Measurements from ENCODE around the gene CROCC. TPM values are rescaled to one million over a fixed set of nuclear protein-coding genes. Genes with fewer than 3 reads are reported as not detected.

Gene CROCC
- total RNA-seq, 1 donor from 2014 or later: 8.9 TPM

DNA sequence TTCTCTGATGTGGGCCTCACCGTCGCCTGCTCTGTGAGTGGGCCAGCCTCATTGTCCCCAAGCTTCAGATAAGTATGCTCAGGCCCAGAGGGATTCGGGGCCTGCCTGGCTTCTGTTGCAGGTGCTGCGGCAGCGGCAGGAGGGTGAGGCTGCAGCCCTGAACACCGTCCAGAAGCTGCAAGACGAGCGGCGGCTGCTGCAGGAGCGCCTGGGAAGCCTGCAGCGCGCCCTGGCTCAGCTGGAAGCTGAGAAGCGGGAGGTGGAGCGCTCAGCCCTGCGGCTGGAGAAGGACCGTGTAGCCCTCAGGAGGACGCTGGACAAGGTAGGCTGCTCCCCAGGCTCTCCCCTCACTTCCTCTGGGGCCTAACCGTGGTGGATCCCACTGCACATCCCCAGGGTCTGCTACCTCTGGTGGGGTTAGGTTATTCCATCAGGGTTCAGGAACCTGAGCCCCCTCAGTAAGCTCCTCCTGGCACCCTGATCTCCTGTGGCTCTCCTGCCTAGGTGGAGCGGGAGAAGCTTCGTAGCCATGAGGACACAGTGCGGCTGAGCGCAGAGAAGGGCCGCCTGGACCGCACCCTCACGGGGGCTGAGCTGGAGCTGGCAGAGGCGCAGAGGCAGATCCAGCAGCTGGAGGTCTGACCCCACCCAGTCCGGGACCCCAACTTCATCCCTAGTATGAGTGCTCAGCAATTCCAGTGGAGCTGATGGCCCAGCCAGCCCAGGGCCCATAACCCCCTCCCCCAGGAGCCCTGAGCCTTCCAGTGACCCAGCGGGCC lies 48.6 kb downstream of the CROCC start:
- TF ChIP-seq, protein P1, sequence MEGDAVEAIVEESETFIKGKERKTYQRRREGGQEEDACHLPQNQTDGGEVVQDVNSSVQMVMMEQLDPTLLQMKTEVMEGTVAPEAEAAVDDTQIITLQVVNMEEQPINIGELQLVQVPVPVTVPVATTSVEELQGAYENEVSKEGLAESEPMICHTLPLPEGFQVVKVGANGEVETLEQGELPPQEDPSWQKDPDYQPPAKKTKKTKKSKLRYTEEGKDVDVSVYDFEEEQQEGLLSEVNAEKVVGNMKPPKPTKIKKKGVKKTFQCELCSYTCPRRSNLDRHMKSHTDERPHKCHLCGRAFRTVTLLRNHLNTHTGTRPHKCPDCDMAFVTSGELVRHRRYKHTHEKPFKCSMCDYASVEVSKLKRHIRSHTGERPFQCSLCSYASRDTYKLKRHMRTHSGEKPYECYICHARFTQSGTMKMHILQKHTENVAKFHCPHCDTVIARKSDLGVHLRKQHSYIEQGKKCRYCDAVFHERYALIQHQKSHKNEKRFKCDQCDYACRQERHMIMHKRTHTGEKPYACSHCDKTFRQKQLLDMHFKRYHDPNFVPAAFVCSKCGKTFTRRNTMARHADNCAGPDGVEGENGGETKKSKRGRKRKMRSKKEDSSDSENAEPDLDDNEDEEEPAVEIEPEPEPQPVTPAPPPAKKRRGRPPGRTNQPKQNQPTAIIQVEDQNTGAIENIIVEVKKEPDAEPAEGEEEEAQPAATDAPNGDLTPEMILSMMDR (IDR thresholded peaks at IDR 0.05; ENCODE audit: borderline replicate concordance): no peak
- Histone ChIP-seq H3K9me3 (replicated peaks) (no peaks in the 10 kb centered on the region), H3K27ac (replicated peaks) (no peak overlapping the region), H3K27me3 (ENCODE audit: low read depth) (no peaks in the 10 kb centered on the region), H3K36me3 (peaks cover 18% of the 10 kb centered on the region), H3K4me1 (peaks cover 17% of the 10 kb centered on the region), H3K4me3 (no peak overlapping the region)
- no peak for DNase-seq
- intact Hi-C loops (cut with micrococcal nuclease): no loop called here

DNA sequence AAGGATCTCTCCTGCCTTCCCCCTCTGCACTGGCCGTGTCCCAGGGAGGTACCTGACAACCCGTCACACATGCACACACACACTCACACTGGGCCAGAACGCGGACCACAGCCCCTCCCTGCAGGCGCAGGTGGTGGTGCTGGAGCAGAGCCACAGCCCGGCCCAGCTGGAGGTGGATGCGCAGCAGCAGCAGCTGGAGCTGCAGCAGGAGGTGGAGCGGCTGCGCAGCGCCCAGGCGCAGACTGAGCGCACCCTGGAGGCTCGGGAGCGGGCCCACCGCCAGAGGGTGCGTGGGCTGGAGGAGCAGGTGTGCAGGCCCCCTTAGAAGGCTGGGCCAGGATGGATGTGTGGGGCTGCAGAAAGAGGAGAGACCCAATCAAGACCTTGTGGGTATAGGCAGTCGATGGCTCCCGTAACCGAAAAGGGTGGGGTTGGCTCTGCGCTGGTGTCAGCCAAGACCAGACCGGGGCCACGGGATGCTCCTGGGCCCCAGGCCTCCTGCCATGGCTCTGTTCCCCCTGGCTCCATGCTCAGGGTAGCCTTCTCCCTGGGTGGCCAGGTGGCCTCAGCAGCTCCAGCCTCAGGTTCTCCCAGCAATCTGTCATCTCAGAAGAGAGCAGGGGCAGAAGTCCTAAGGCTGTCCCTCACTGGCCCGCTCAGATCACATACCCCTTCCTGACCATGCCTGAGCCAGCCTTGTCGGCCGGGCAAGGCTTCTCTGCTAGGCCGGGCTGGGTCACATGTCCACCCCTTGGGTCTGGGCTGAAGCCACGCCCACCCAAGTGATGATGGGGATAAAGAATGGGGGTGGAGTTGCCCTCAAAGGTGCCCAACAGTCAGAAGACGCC lies 49.8 kb downstream of the CROCC start:
- Histone ChIP-seq H3K27ac (replicated peaks) (no peak overlapping the region), H3K9me3 (replicated peaks) (no peaks in the 10 kb centered on the region)

GRCh38 chr1:16972189-16972895 lies 50.6 kb downstream of the CROCC start:
- no peak for DNase-seq
- intact Hi-C loops (cut with micrococcal nuclease): no loop called here
- H3K27ac ChIP-seq (replicated peaks): no peak overlapping the region
- no peaks in the 10 kb centered on the region for H3K27me3 ChIP-seq (ENCODE audit: low read depth)
- TF ChIP-seq, protein P1 (IDR thresholded peaks at IDR 0.05; ENCODE audit: borderline replicate concordance): no peak
- H3K36me3 ChIP-seq: peaks cover 4% of the 10 kb centered on the region
- no peak overlapping the region for H3K4me3 ChIP-seq
- no peaks in the 10 kb centered on the region for H3K9me3 ChIP-seq (replicated peaks)
- H3K4me1 ChIP-seq: peaks cover 11% of the 10 kb centered on the region

More for the DNA sequence above, 49.8 kb downstream of the CROCC start:
- TF ChIP-seq, protein P1 (IDR thresholded peaks at IDR 0.05; ENCODE audit: borderline replicate concordance): no peak
- no peak for DNase-seq
- Histone ChIP-seq H3K36me3 (peaks cover 5% of the 10 kb centered on the region), H3K4me1 (peaks cover 19% of the 10 kb centered on the region), H3K27me3 (ENCODE audit: low read depth) (no peaks in the 10 kb centered on the region), H3K4me3 (no peak overlapping the region)
- intact Hi-C loops (cut with micrococcal nuclease): no loop called here

DNA sequence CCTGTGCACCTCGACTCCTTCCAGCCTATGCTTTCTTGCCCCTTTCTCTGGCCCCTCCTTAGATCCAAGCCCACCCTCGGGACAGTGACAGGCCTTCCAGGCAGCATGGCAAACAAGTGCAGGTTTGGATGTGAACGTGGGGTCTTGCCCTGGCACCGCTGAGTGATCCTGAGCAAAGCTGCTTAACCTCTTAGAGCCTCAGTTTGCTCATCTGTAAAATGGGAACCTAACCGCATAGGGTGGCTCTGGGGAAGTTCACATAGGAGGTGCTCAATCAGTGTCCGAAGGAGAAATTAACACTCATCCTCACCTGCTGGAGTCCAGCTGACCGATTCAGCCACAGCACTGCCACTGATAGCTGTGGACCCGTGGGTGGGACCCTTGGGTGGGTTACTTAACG lies 51.5 kb downstream of the CROCC start:
- TF ChIP-seq, protein P1 (IDR thresholded peaks at IDR 0.05; ENCODE audit: borderline replicate concordance): no peak
- H3K27ac ChIP-seq (replicated peaks): no peak overlapping the region
- peaks cover 8% of the 10 kb centered on the region for H3K4me1 ChIP-seq
- DNase-seq: no peak
- intact Hi-C loops (cut with micrococcal nuclease): no loop called here
- no peaks in the 10 kb centered on the region for H3K27me3 ChIP-seq (ENCODE audit: low read depth)
- H3K4me3 ChIP-seq: no peak overlapping the region
- H3K9me3 ChIP-seq (replicated peaks): no peaks in the 10 kb centered on the region
- peaks cover 2% of the 10 kb centered on the region for H3K36me3 ChIP-seq

DNA sequence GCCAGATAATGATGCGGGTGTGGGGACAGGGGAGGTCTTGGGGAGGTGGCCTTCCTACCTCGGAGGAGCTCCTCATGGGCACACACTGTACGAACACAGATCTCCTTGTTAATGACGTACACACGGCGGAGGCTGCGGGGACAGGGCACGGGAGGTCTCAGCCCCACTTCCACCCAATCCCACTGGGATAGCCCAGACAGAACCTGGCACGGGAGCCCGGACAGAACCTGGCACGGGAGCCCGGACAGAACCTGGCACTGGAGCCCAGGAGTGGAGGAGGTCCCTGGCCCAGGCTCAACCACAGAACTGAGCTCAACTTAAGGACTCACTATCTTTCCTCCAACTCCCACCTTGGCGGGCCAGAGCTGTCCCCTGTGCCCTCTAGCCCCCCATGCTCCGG lies 53.5 kb downstream of the CROCC start:
- H3K27ac ChIP-seq (replicated peaks): no peak overlapping the region
- no peak for DNase-seq
- no peaks in the 10 kb centered on the region for H3K36me3 ChIP-seq
- peaks cover 28% of the 10 kb centered on the region for H3K4me1 ChIP-seq
- peaks cover 13% of the 10 kb centered on the region for H3K27me3 ChIP-seq (ENCODE audit: low read depth)
- intact Hi-C loops (cut with micrococcal nuclease): no loop called here
- no peak overlapping the region for H3K4me3 ChIP-seq
- TF ChIP-seq, protein P1 (IDR thresholded peaks at IDR 0.05; ENCODE audit: borderline replicate concordance): no peak
- no peaks in the 10 kb centered on the region for H3K9me3 ChIP-seq (replicated peaks)
